ENCODE results near the gene C1QTNF6. TPM values are rescaled to one million over a fixed set of nuclear protein-coding genes. Genes with fewer than 3 reads are reported as not detected.
A peak's percentile ranks its signal among the peaks of the same experiment; 100 is the strongest.

Gene C1QTNF6
- total RNA-seq, 1 experiment from 2014 or later: 8.3 TPM

DNA sequence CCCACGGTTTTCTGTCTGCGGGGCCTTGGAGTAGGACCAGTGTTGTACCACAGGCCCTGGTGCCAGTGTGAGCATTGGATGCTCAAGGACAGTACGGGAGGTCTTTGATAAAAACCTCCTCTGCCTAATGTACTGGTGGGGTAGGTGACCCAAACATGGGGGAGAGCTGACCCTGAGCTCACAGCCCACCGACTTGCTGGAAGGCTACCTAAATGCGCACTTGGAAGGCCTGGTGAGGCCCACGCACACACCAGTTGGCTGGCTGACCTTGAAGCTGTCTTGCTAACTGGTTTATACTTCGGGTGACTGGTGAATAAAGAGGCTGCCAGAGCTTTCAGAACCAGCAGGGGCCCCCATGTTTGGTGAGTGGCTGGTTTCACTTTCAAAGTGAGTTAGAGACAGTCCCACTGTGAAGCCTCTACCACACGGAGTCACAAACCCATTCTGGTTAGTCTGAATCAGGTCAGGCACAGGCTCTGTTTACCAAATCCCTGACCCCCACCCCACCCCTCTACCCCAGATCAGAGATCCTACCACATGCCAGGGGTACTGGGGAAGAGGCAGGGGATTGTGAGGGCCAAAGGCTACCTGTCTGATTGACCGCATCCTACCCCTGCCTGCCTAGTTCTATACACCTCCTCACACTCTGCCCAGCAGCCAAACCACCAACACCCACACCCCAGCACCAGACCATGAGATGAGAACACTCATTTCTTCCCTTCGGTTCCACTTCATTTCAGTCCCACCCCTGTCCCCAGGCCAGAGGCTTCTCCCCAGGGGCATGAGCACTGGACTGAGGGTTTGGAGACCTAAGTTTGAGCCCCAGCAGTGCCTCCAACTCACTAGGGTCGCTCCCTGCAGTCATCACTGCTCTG, 25.6 kb downstream of the C1QTNF6 start:
- DNase-seq (ENCODE audit: low spot score): no peak

DNA sequence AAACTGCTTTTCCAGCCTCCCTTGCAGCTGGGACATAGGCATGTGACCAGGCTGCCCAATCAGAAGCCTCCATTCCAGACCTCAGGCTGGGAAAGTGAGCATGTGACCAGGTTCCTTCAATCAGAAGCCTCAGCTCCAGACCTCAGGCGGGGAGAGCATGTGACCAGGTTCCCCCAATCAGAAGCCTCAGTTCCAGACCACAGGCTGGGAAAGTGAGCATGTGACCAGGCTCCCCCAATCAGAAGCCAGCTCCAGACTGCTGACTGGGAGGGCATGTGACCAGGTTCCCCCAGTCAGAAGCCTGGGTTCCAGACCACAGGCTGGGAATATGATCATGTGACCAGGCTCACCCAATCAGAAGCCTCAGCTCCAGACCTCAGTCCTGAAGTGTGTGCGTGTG, 26.6 kb downstream of the C1QTNF6 start:
- DNase-seq (ENCODE audit: low spot score): peak; percentile 11

DNA sequence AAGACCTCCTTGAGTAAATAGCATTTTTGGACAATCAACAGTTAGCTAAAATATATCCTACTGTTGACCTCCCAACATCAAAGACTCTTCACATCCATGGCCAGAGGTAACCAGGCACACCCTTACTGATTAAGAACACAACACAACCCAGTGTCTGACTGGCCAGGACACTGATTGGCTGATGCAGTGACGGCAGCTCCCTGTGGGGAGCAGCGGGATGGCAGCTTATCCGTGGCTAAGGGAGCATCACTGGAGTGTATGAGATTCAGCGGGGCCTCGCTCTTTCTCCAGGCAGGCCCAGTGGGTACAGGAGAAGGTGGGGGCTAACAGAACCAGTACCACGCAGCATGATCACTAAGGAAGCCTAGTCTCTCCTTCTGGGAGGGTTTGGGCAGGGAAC, 28.0 kb downstream of the C1QTNF6 start:
- DNase-seq (ENCODE audit: low spot score): no peak

DNA sequence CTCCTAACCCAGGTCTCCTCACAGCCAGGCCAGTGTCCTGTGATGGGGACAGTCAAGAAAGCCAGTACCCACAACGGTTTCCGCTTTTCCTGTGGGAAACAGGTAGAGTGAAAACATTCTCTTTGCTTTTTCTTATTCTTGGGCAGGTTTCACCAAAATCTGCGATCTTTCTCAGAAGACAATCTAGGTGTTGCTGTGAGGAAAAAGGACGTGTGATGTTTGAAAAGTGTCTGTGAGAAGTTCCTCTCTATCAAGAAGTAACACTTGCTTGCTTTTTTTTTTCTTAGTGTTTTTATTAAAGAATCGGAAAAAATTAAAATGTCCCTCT, 29.1 kb downstream of the C1QTNF6 start:
- DNase-seq (ENCODE audit: low spot score): no peak

DNA sequence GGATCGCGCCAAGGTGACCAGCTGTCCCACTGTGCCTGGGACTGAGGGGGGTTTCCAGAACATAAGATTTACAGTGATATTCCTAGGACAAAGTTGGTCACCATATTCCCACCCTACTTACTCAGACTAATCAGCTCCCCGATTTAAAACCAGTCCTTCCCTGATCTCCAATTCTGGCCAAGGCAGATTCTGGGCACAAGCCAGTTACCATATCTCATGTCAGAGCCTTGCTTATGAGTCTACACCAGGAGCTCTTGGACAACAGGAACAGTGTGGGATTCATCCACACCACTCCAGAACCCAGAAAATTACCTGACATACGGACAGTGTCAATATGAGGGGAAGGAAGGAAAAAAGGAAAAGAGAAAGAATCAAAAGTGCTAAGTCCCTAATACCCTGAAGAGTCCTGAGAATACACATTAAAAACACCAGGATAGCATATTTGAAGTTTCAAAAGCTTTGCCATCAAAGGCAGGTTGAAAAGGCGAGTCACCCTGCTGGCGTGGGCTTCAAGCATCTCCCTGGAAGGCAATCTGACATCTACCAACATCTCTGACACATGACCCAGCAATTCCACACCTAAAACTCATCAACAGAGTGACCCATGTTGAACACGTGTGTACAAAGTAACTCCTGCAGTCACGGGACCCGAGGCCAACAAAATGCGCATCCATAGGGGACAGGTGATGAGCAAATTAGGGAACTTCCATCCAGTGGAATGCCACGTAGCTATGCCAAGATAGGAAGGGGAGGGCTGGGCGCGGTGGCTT, 30.3 kb downstream of the C1QTNF6 start:
- no peak for DNase-seq (ENCODE audit: low spot score)

DNA sequence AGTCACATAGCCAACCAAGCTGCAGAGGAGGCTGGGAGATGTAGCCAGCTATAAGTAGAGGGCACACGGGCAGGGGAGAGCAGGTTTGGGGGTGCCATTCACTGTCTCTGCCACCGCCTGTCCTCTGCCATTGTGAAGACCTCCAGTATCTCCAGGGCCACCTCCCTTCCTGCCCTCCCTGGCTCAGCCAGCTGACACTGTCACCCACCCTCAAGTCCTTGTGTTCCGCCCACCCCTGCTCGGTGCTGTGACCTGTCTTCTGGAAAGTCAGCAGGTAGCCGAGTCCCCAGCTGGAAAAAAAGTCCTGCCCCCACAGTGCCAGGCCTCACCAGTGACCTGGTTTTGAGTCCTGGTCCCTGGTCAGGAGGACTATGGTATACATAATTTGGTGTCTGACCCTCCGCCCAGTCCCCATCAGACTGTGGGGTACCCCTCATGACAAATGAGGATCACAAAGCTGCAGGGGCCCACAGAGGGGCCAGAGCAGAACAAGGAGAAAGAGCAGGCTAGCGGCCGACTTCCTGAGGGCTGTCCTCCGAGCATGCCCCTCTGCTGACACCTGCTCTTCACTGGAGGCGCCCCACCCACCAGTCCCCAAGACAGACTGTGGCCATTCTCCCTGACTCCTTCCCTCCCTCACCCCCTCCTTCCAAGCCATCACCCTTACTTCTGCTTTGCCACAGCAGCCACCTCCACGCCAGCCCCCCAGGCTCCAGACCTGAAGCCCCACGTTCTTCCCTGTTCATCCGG, 31.2 kb downstream of the C1QTNF6 start:
- DNase-seq (ENCODE audit: low spot score): no peak

DNA sequence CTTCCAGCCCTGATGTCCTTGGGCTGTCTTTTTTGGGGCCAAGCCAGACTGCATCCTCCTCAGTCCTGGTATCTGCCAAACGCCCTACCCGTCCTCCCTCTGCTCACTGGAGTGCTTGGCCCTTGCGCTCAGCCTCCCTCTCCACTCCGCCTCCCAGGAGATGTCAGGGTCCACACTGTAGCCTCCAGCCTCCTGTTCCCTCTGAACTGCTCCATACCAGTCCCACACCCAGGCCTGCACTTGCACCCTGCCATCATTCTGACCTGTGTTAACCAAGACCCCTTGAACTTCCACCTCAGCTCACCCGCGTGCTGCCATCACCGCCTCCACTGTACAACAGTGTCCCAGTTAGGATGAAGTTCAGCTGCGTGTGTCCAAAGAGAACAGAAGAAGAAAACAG, 32.1 kb downstream of the C1QTNF6 start:
- DNase-seq (ENCODE audit: low spot score): no peak

DNA sequence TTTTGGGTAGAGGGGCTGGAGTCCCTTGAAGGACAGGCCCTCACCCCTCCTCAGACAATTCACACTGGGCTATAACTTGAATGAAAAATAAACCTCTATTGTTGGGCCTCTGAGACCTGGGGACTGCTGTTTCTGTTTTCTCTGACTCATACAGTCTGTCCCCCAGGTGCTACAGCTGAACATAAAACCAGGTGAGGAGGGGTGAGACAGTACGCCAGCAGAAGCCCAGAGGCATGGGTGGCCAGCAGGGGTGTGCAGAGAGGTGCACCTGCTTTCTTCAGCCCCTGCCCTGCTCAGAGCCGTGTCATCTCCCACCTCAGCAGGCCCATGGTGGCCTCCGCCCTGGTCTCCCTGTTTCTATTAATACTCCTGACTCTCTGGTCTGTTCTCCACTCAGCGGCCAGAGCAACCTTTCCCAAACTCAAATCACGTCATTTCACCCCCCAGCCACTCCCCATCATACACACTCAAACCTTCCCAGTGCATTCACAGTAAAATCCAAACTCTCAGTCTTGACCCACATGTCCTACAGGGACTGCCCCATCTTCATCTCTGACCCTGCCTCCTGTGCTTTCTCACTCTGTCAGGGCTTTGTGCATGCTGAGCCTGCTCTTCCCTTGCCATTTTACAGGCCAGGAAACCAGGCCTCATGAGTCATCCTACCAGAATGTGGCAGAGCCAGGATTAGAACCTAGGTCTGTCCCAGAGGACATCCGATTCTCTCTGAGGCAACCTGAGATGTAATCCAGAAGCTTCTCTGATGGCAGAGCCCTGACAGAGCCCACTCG, 32.9 kb downstream of the C1QTNF6 start:
- DNase-seq (ENCODE audit: low spot score): no peak

DNA sequence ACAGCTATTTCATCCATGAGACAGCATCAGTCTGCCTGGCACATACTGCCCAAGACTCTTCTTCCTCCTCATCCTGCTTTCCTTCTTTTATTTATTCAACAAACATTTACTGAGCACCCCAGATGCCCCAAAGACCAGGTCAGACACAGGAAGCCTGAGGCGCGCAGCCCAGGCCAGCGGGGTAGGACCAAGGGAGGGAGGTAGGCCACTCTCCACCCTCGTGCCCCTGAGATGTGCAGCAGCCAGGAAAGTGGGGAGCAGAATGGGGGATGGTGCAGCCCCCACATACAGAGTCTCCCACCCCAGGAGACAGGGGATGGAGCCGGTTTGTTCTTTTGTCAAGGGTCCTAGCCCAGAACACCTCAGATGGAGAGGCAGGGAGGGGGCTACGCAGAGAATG, 34.1 kb downstream of the C1QTNF6 start:
- DNase-seq (ENCODE audit: low spot score): no peak

DNA sequence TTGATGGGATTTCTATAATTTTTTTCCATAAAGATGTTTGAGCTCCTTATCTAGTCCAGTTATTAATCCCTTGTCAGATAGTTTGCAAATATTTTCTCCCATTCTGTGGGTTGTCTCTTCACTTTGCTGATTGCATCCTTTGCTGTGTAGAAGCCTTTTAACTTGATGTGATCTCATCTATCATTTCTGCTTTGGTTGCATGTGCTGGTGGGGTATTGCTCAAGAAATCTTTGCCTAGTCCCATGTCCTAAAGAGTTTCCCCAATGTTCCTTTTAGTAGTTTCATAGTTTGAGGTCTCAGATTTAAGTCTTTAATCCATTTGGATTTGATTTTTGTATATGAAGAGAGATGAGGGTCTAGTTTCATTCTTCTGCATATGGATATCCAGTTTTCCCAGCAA, 36.6 kb downstream of the C1QTNF6 start:
- no peak for DNase-seq (ENCODE audit: low spot score)

DNA sequence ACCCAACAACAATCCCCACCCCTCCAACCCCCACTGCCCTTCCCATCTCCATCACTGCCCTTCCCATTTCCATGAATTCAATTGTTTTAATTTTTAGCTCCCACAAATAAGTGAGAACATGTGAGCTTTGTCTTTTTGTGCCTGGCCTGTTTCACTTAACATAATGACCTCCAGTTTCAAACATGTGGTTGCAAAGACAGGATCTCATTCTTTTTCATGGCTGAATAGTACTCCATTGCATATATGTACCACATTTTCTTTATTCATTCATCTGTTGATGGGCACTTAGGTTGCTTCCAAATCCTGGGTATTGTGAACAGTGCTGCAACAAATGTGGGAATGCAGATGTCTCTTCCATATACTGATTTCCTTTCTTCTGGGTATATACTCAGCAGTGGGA, 37.3 kb downstream of the C1QTNF6 start:
- DNase-seq (ENCODE audit: low spot score): no peak

DNA sequence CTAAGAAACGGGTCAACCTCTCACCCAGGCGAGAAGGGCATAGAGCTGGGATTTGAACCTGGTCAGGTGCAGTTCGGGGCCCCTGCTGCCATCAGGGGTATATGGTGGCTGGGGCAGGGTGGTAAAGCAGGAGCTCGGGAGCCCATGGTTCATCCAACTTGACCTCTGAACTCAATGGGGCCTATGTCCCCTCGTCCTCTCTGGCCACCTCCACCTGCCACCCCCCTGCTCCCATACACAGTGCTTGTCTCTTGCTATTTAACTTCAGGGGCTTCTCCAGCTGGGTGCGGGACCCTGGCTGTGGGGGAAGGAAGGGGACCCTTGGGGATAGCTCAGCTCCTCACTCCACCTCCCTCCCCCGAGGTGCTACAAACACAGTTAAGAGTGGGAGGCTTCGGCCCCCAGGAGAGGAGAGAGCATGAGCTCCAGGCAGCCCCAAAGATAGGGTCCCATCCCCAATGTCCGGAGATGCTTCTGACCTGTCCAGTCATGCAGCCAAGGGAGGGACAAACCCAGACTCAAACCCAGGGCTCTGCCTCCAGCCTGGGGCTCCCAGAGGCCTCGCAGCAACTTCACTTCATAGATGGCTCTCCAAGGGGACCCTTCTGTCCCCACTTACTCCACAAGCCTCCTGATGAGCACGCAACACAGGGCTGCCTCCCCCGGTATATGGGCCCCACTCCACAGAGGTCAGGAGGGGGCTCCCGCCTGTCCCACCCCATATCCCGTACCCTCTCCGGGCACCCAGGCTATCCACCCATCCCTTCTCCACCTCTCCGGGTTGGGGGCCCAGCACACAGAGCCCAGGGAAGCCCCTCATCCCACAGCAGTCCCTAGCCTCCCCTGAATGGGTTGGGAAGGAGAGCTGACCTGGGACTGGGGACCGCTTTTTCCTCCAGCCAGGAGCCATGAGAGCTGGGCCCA, 39.0 kb downstream of the C1QTNF6 start:
- no peak for DNase-seq (ENCODE audit: low spot score)

DNA sequence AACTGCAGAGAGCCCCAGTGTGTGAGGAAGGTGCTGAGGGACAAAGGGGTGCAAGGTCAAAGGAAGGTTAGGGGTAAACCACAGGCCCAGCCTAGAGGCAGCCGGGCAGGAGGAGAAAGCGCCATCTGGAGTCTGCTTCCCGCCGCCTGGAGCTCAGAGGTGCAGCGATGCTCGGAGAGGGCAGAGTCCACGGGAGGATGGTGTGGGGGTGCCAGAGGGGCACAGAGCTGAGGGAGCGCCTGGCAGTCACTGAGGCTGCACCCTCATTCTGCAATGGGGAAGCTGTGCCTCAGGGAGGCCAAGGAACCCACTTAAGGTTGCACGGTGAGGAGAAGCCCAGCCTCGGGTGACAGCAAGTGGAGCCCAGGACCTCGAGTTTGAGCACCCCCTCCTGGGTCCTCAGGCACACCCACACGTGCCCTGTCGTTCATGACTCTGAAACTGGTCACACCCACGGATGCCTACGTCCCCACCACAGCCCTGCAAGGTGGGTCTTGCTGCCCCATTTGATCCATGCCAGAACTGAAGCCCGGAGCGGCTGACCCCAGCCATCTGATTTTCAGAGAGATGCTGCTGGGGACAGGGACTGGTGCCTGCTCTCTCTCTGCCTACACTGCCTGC, 39.9 kb downstream of the C1QTNF6 start:
- DNase-seq (ENCODE audit: low spot score): no peak

DNA sequence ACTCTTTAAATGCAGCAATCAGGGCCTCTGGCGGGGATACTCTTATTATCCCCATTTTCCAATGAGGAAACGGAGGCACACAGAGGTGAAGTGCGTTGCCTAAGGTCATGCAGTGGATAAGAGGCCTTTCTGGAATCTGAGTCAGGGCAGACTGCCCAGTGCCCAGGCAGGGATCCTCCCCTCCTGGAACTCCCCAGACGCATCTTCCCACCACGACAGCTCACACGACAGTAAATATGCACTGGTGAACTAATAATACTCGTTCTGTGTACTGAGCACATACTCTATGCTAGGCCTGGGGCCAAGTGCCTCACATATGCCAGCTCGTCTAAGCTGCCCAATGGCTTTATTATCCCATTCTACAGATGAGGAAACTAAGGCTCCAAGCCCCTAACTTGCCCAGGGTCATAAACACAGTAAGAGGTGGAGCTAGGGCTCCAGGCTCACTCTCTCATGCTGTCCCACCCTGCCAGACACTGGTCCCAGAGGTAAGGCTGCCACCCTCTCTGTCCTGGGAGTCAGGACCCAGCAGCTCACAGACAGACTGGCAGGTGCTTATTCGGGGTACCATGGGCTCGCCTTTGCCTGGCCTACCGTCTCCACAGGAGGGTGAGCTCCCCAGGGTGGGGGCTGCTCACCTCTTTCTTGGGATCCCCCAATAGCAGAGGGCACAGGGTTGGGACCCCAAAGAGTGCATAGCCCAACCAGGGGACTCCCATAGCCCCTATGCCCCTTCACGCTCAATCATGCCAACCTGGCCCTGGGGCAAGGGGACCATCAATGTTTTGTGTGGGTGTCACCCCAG, 40.7 kb downstream of the C1QTNF6 start:
- no peak for DNase-seq (ENCODE audit: low spot score)

DNA sequence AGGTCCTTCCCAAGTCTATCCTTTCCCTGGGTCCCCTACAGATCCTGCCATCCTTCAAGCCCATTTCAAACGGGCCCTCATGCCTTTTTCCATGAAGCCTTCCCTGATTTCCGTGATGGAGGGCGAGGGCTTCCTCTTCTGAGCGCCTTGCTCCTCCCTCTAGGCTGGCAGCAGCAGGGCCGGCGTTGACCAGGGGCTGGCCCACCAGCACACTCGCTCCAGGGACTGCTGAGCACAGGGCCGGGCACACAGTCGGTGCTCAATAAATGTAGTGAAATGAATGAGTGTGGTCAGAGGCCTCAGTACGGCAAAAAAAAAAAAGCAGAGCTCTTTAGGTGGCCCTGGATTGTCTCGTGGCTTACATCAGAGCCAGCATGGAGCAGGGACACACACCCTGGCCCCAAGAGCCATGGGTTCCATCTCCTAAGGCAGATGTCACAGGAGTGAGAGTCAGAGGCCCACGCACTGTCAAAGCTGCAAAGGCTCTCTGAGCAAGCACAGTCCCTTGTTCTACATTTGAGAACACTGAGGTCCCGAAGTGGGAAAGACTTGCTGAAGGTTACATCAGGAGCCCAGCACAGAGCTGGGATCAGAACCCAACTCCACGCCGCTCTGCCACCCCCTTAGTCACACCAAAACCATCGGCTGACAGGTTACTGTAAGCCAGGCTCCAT, 41.4 kb downstream of the C1QTNF6 start:
- no peak for DNase-seq (ENCODE audit: low spot score)

DNA sequence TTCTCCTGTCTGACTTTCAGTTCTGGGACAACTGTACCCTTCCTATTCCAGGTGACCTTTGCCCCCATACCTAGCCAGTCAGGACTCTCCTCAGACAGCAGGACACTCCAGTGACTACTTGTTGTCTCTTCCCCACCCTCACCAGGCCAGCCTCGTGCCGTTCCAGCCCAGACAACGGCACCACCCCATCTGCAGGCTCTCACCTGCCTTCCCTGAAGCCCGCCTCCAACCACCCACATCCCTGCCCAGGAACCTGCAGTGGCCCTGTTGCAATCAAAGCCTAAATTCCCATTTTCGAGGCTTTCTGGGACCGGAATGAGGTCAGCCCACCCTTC, 42.0 kb downstream of the C1QTNF6 start:
- DNase-seq (ENCODE audit: low spot score): peak; percentile 6

DNA sequence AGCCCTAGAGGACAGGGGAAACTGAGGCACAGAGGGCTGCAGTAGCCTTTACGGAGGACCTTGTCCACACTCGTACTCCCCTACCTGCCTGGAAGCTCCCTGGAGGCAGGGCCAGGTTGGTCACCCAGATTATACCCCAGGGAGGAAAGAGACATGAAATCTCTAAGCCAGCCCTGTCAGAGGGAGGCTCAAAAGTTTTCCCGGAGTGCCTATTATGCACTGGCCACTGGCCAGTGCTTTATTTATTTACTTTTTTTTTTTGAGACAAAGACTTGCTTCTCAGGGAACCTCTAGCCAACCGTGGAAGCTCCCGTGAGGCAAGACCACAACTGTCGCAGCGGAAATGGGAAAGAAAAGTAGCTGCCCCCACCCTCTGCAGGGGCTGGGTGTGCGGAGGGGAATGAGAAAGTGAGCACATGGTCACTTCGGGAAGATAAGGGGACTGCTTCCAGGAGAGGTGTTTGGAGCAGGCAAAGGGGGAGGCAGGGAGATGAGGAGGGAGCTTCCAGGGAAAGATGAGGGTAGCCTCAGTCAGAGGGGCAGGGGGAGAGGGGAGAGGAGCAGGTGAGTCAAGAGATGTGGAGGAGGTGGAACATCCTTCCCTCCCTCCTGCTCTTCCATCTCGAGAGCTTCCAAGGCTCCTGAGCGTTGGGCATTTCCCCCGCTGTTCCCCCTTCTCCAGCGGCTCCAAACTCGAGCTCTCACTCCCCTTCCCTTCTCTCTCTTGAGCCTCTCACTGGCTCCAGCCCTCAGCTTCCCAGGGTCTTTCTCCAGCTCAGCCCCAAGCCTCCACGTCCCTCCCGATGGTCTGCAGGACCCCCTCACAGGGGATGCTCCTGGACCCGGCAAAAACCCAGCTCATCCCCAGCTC, 42.6 kb downstream of the C1QTNF6 start:
- no peak for DNase-seq (ENCODE audit: low spot score)

DNA sequence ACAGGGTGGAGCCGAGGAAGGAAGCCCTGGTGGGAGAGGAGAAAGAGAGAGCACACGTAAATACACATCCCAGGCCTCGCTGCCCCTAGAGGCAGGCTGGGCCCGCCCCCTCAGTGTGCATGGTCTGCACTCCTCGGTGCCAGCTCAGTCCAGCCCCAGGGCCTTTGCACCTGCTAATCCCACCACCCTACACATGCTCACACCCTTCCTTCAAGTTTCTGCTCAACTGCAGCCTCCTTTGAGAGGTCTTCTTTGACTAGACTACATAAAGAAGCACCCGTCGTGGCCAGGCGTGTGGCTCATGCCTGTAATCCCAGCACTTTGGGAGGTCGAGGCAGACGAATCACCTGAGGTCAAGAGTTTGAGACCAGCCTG, 43.9 kb downstream of the C1QTNF6 start:
- DNase-seq (ENCODE audit: low spot score): no peak

All from HT-29 (cell line).